Neural cell (in vitro differentiated cells): Measurements from ENCODE around the gene C16orf74. TPM values are rescaled to one million over a fixed set of nuclear protein-coding genes. Genes with fewer than 3 reads are reported as not detected.

ENCODE experiments used
- H2AFZ ChIP-seq: fragments of 200-600, 300-800 bp; sonication (generic), shearing (Covaris generic); 2 replicates; pipeline ENCODE4 v1.6.0; 2014; ENCODE audit warnings: low read depth, mild to moderate bottlenecking, antibody characterized with exemption, low read length, moderate library complexity
- H3F3A ChIP-seq: fragments of 200-600 bp; shearing (Covaris generic); 2 replicates; pipeline ENCODE4 v1.6.1; 2016; ENCODE audit warnings: mild to moderate bottlenecking, moderate library complexity, mixed read lengths, antibody characterized with exemption, low read length; ENCODE audit not compliant: insufficient read depth, poor library complexity, severe bottlenecking
- H3K27ac ChIP-seq: fragments of 200-600, 300-800 bp; sonication (generic), shearing (Covaris generic); 2 replicates; pipeline ENCODE4 v1.5.1; 2014; ENCODE audit warnings: mild to moderate bottlenecking, low read length, moderate library complexity
- H3K27me3 ChIP-seq: fragments of 300-800, 200-600 bp; sonication (generic), shearing (Covaris generic); 2 replicates; pipeline ENCODE4 v1.6.0; 2014; ENCODE audit warnings: mild to moderate bottlenecking, low read depth, low read length, moderate library complexity; ENCODE audit not compliant: insufficient read depth
- H3K36me3 ChIP-seq: fragments of 300-800, 200-600 bp; sonication (generic), shearing (Covaris generic); 2 replicates; pipeline ENCODE4 v1.5.1; 2014; ENCODE audit warnings: mild to moderate bottlenecking, antibody characterized with exemption, low read length, moderate library complexity; ENCODE audit not compliant: insufficient read depth
- H3K4me2 ChIP-seq: fragments of 300-800, 200-600 bp; sonication (generic), shearing (Covaris generic); 2 replicates; pipeline ENCODE4 v1.6.0; 2014; ENCODE audit warnings: mild to moderate bottlenecking, low read length
- H3K4me3 ChIP-seq: fragments of 300-800, 200-600 bp; sonication (generic), shearing (Covaris generic); 2 replicates; pipeline ENCODE4 v1.5.1; 2014; ENCODE audit warnings: mild to moderate bottlenecking, low read length, moderate library complexity
- H3K79me2 ChIP-seq: fragments of 200-600 bp; shearing (Covaris generic); replicated peaks from 2 replicates; pipeline ENCODE4 v1.6.0; 2014; ENCODE audit warnings: mild to moderate bottlenecking, low read length, moderate library complexity; ENCODE audit not compliant: insufficient read depth
- H3K9ac ChIP-seq: fragments of 300-800, 200-600 bp; sonication (generic), shearing (Covaris generic); 2 replicates; pipeline ENCODE4 v1.6.1; 2016; ENCODE audit warnings: mild to moderate bottlenecking, low read length, mixed read lengths
- H3K9me2 ChIP-seq: fragments of 200-600 bp; shearing (Covaris generic); 2 replicates; pipeline ENCODE4 v1.6.1; 2016; ENCODE audit warnings: mild to moderate bottlenecking, low read length, mixed read lengths; ENCODE audit not compliant: insufficient read depth
- H3K9me3 ChIP-seq: fragments of 200-600, 300-800 bp; sonication (generic), shearing (Covaris generic); 2 replicates; pipeline ENCODE4 v1.6.1; 2016; ENCODE audit warnings: mild to moderate bottlenecking, mixed run types, low read length, moderate library complexity, mixed read lengths
- H4K20me1 ChIP-seq: fragments of 200-600 bp; shearing (Covaris generic); 2 replicates; pipeline ENCODE4 v1.6.1; 2016; ENCODE audit warnings: mild to moderate bottlenecking, mixed run types; ENCODE audit not compliant: insufficient read depth
- EP300 ChIP-seq: fragments of 450-650 bp; conservative IDR thresholded peaks from 2 replicates; pipeline ENCODE4 v1.6.1; 2014; ENCODE audit warnings: antibody characterized with exemption, mild to moderate bottlenecking, moderate library complexity; ENCODE audit not compliant: poor library complexity, severe bottlenecking
- EZH2 ChIP-seq: fragments of 200-600, 300-800 bp; shearing (Covaris generic), sonication (generic); IDR thresholded peaks from 2 replicates; pipeline ENCODE4 v1.6.1; 2014; ENCODE audit warnings: antibody characterized with exemption, low read length, borderline replicate concordance, mild to moderate bottlenecking; ENCODE audit not compliant: insufficient read depth, poor library complexity, severe bottlenecking
- MXI1 ChIP-seq: fragments of 450-650 bp; conservative IDR thresholded peaks from 2 replicates; pipeline ENCODE4 v1.6.1; 2014; ENCODE audit warnings: antibody characterized with exemption, mild to moderate bottlenecking; ENCODE audit not compliant: poor library complexity, severe bottlenecking
- POLR2AphosphoS5 ChIP-seq: IDR thresholded peaks from 2 replicates; pipeline ENCODE4 v1.6.1; 2012
- RAD21 ChIP-seq: fragments of 450-650 bp; conservative IDR thresholded peaks from 2 replicates; pipeline ENCODE4 v1.6.1; 2014; ENCODE audit warnings: antibody characterized with exemption, mild to moderate bottlenecking, moderate library complexity
- SMC3 ChIP-seq: fragments of 450-650 bp; conservative IDR thresholded peaks from 2 replicates; pipeline ENCODE4 v1.6.1; 2014; ENCODE audit warnings: antibody characterized with exemption, mild to moderate bottlenecking, moderate library complexity; ENCODE audit not compliant: poor library complexity
- TAF1 ChIP-seq: IDR thresholded peaks from 2 replicates; pipeline ENCODE4 v1.6.1; 2012; ENCODE audit warnings: low read depth
- polyA plus RNA-seq: library from polyadenylated mRNA; depleted of rRNA; stranded (reverse); fragments of >200 nt; gene quantifications from 2 replicates; pipeline ENCODE4 v1.2.3, GENCODE V29; 2014
- TF ChIP-seq, protein P1 (sequence below): IDR thresholded peaks from 2 replicates; pipeline ENCODE4 v1.6.1; 2012; ENCODE audit warnings: borderline replicate concordance
- TF ChIP-seq, protein P2 (sequence below): fragments of 450-650 bp; IDR thresholded peaks from 2 replicates; pipeline ENCODE4 v1.5.1; 2014; ENCODE audit warnings: antibody characterized with exemption, mild to moderate bottlenecking, moderate library complexity; ENCODE audit not compliant: poor library complexity, severe bottlenecking

Gene C16orf74
- polyA plus RNA-seq, 1 donor from 2014 or later: not detected

DNA sequence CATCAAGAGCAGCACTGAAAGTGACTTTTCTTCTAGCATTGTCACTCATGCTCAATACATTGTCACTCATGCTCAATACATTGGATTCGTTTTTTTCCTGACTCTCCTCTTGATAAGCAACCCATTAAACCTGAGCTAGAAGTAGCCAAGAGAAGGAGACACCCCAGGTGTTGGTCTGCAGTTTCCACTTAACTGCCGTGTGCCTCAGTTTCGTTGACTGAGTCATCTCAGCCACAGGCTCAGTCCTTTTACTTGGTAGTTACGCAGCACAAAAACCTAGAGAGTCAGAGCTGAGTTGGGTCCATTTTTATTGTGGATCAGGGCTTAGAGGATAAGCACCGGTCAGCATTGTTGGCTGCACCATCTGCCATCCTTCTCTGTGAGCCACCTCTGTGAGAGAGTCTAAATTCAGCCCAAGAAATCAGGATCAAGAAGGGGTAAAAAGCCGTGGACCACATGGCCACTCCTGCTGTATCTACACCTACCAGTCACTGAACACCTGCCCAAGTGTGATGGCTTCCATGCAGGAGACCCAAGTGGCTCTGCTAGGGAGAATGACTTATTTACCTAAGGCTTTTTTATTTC, 73.4 kb downstream of the C16orf74 start:
- no peaks in the 10 kb centered on the region for H3K9me2 ChIP-seq
- peaks cover 5% of the 10 kb centered on the region for H3K36me3 ChIP-seq
- H2AFZ ChIP-seq: no peak overlapping the region
- no peaks in the 10 kb centered on the region for H3F3A ChIP-seq
- H3K9ac ChIP-seq: no peak overlapping the region
- peak; percentile 4 for TF ChIP-seq POLR2AphosphoS5
- TF ChIP-seq SMC3: no peak
- TF ChIP-seq, protein P1, sequence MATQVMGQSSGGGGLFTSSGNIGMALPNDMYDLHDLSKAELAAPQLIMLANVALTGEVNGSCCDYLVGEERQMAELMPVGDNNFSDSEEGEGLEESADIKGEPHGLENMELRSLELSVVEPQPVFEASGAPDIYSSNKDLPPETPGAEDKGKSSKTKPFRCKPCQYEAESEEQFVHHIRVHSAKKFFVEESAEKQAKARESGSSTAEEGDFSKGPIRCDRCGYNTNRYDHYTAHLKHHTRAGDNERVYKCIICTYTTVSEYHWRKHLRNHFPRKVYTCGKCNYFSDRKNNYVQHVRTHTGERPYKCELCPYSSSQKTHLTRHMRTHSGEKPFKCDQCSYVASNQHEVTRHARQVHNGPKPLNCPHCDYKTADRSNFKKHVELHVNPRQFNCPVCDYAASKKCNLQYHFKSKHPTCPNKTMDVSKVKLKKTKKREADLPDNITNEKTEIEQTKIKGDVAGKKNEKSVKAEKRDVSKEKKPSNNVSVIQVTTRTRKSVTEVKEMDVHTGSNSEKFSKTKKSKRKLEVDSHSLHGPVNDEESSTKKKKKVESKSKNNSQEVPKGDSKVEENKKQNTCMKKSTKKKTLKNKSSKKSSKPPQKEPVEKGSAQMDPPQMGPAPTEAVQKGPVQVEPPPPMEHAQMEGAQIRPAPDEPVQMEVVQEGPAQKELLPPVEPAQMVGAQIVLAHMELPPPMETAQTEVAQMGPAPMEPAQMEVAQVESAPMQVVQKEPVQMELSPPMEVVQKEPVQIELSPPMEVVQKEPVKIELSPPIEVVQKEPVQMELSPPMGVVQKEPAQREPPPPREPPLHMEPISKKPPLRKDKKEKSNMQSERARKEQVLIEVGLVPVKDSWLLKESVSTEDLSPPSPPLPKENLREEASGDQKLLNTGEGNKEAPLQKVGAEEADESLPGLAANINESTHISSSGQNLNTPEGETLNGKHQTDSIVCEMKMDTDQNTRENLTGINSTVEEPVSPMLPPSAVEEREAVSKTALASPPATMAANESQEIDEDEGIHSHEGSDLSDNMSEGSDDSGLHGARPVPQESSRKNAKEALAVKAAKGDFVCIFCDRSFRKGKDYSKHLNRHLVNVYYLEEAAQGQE: no peak
- H3K79me2 ChIP-seq: no peaks in the 10 kb centered on the region
- no peak overlapping the region for H3K4me2 ChIP-seq
- H4K20me1 ChIP-seq: no peaks in the 10 kb centered on the region
- no peaks in the 10 kb centered on the region for H3K27me3 ChIP-seq
- no peaks in the 10 kb centered on the region for H3K9me3 ChIP-seq
- no peak overlapping the region for H3K4me3 ChIP-seq
- H3K27ac ChIP-seq: no peak overlapping the region

DNA sequence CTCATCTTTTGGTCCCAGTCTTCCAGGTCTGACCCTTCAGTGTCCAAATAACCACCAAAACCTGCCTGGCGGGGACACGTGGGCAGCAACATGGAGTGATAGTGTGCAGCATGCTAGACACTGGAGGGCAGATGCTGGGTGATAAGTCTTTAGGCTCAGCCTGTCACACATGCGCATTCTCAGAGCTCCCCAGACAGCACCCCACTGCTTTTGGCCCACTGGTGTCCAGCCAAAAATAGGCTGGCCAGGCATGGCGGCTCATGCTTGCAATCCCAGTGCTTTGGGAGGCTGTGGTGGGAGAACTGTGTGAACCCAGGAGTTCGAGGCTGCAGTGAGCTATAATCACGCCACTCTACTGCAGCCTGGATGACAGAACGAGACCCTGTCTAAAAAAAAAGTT, 74.4 kb downstream of the C16orf74 start:
- TF ChIP-seq EZH2 (no peak), RAD21 (no peak)
- Histone ChIP-seq H3K9me2 (no peaks in the 10 kb centered on the region), H3K79me2 (no peaks in the 10 kb centered on the region), H3K4me2 (no peak overlapping the region), H3K36me3 (peaks cover 5% of the 10 kb centered on the region), H3K4me3 (no peak overlapping the region), H3F3A (no peaks in the 10 kb centered on the region), H3K9ac (no peak overlapping the region), H3K27me3 (no peaks in the 10 kb centered on the region), H2AFZ (no peak overlapping the region), H3K27ac (no peak overlapping the region), H4K20me1 (no peaks in the 10 kb centered on the region), H3K9me3 (no peaks in the 10 kb centered on the region)

DNA sequence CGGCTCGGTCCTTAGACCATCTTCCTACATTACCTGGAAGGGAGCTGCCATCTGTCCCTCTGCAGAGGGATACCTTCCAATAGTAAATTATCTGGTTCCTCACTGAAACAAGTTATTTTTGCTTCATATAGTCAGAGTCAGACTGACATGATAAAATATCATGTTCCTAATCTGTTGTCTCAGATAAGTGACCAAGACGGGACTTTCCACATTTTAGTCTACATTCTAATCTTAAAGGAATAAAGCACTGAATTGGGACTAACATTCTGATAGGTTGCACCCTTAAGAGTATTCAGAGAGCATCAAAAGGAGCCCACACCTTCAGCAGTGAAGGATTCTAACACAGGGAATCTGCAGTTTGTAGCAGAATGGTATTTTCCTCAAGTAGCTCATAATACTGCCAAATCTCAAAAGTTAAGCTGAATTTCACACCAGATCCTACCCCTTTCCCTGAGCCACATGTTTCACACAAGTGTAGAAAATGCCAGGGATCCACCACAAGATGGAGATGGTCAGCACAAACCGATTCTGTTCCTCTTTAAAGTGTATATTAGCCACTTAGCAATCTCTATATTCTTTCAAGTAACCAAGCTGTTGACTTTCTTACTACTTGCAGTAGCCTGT, 75.5 kb downstream of the C16orf74 start:
- Histone ChIP-seq H3K9ac (no peak overlapping the region), H3K36me3 (peaks cover 3% of the 10 kb centered on the region), H3K4me2 (no peak overlapping the region), H3K27me3 (no peaks in the 10 kb centered on the region), H3F3A (no peaks in the 10 kb centered on the region), H3K79me2 (no peaks in the 10 kb centered on the region), H3K27ac (no peak overlapping the region), H4K20me1 (no peaks in the 10 kb centered on the region), H3K4me3 (no peak overlapping the region), H2AFZ (no peak overlapping the region), H3K9me3 (no peaks in the 10 kb centered on the region), H3K9me2 (no peaks in the 10 kb centered on the region)
- TF ChIP-seq TAF1: no peak
- no peak for TF ChIP-seq MXI1
- TF ChIP-seq EZH2: no peak
- TF ChIP-seq EP300: no peak
- no peak for TF ChIP-seq POLR2AphosphoS5
- peak; percentile 56 for TF ChIP-seq SMC3
- TF ChIP-seq, protein P2, sequence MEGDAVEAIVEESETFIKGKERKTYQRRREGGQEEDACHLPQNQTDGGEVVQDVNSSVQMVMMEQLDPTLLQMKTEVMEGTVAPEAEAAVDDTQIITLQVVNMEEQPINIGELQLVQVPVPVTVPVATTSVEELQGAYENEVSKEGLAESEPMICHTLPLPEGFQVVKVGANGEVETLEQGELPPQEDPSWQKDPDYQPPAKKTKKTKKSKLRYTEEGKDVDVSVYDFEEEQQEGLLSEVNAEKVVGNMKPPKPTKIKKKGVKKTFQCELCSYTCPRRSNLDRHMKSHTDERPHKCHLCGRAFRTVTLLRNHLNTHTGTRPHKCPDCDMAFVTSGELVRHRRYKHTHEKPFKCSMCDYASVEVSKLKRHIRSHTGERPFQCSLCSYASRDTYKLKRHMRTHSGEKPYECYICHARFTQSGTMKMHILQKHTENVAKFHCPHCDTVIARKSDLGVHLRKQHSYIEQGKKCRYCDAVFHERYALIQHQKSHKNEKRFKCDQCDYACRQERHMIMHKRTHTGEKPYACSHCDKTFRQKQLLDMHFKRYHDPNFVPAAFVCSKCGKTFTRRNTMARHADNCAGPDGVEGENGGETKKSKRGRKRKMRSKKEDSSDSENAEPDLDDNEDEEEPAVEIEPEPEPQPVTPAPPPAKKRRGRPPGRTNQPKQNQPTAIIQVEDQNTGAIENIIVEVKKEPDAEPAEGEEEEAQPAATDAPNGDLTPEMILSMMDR: peak; percentile 53
- TF ChIP-seq RAD21: peak; percentile 33
- TF ChIP-seq, protein P1: no peak
